ENCODE data around the gene TRMU. TPM values are rescaled to one million over a fixed set of nuclear protein-coding genes. Genes with fewer than 3 reads are reported as not detected.

The TRMU gene
- total and polyA plus RNA-seq, 2 donors (not counting 3 experiments of a cell fraction or from before 2014, with no cell fraction given), result 42.4 to 65.7 TPM

DNA sequence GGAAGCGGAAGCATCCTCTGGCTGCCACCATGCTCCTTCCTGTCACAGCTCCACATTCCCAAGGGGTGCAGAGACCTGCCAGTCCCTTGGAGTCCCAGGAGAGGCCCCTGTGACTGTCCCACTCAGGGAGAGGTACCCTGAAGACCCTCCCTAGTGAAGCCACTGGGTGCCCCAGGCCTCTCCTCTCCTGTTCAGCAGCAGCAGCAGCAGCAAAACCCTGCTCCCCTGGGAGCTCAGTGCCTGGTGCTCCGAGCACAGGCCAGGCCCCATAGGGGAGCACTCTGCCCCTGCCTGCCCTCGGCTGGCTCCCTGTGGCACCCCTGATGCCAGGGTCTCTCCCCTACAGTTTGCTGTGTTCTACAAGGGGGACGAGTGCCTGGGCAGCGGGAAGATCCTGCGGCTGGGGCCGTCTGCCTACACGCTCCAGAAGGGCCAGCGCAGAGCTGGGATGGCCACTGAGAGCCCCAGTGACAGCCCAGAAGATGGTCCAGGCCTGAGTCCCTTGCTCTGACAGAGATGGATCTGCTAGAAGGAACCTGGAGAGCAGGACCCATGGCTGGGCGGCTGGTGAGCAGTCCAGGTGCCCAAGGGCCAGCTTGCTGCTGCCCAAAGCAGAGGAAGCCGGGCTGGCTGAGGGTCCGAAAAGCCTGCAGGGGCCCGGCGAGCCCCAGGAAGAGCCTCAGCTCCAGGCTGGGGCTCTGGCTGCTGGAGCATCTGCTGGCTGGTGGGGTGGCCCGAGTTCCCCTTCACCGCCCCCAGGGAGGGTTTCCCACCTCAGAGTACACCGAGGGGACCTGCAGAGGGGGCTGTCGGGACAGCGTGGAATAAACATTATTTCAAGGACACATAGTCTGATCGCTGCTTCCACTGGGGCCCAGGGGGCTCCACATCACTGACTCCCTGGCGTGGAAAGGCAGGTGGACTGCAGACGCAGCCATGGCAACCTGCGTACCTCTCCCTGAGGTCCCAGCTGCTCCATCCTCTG is 21.3 kb downstream of the TRMU start:
- H3K4me1 ChIP-seq (ENCODE audit: control insufficient read depth, extremely low read depth, insufficient read depth, low read length), result no peaks in the 10 kb centered on the region
- H3K27ac ChIP-seq (ENCODE audit: insufficient read depth, low read depth, low read length), result no peak overlapping the region
- no peak overlapping the region for H3K9ac ChIP-seq (replicated peaks; ENCODE audit: extremely low read depth, insufficient read depth, low read length)
- DNase-seq (ENCODE audit: low read depth, low spot score) (no peak), FAIRE-seq (no peak)
- intact Hi-C loops (cut with micrococcal nuclease), result no loop called here
- ChIA-PET POLR2A (no interaction called here), CTCF (interaction anchor here (0.5 to 6.0 kb wide), 4 partner anchors 11 to 235 kb away, joined by 3 to 43 read pairs (median 6); no protein-coding TSS in a partner anchor)
- H2AFZ ChIP-seq (ENCODE audit: low read depth, low read length), result no peak overlapping the region
- H3K27me3 ChIP-seq (ENCODE audit: control insufficient read depth in 2 of 2, insufficient read depth in 2 of 2, low read length in 2 of 2), result no peaks in the 10 kb centered on the region
- no peak overlapping the region for H3K4me2 ChIP-seq (ENCODE audit: insufficient read depth, low read length)
- no peaks in the 10 kb centered on the region for H3K9me1 ChIP-seq (replicated peaks; ENCODE audit: control insufficient read depth, extremely low read depth, insufficient read depth, low read length)
- no peaks in the 10 kb centered on the region for H3K9me3 ChIP-seq (replicated peaks; ENCODE audit: control insufficient read depth, insufficient read depth, low read length)
- TF ChIP-seq JUN (IDR thresholded peaks at IDR 0.05; ENCODE audit: borderline replicate concordance, insufficient read depth, insufficient read length, low read depth), result no peak
- TF ChIP-seq MAX (IDR thresholded peaks at IDR 0.05; ENCODE audit: insufficient read depth, insufficient read length), result no peak
- TF ChIP-seq POLR2AphosphoS5 (IDR thresholded peaks at IDR 0.05; ENCODE audit: insufficient read depth, low read depth, low read length), result no peak
- no peak for TF ChIP-seq EZH2 (IDR thresholded peaks at IDR 0.05; ENCODE audit: borderline replicate concordance, low read depth, low read length, severe bottlenecking)
- no peak for TF ChIP-seq MYC (IDR thresholded peaks at IDR 0.05; ENCODE audit: low read depth, low read length)
- no peak for TF ChIP-seq FOS (IDR thresholded peaks at IDR 0.05; ENCODE audit: borderline replicate concordance, insufficient read depth, low read length)
- TF ChIP-seq, protein P1, sequence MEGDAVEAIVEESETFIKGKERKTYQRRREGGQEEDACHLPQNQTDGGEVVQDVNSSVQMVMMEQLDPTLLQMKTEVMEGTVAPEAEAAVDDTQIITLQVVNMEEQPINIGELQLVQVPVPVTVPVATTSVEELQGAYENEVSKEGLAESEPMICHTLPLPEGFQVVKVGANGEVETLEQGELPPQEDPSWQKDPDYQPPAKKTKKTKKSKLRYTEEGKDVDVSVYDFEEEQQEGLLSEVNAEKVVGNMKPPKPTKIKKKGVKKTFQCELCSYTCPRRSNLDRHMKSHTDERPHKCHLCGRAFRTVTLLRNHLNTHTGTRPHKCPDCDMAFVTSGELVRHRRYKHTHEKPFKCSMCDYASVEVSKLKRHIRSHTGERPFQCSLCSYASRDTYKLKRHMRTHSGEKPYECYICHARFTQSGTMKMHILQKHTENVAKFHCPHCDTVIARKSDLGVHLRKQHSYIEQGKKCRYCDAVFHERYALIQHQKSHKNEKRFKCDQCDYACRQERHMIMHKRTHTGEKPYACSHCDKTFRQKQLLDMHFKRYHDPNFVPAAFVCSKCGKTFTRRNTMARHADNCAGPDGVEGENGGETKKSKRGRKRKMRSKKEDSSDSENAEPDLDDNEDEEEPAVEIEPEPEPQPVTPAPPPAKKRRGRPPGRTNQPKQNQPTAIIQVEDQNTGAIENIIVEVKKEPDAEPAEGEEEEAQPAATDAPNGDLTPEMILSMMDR (IDR thresholded peaks at IDR 0.05; ENCODE audit: extremely low read depth in 1 of 2, insufficient read depth in 1 of 2, low read depth in 1 of 2, low read length in 2 of 2), result no peak
- no peak for TF ChIP-seq POLR2A (IDR thresholded peaks at IDR 0.05; ENCODE audit: low read depth, low read length)
- no peak for TF ChIP-seq GATA2 (IDR thresholded peaks at IDR 0.05; ENCODE audit: insufficient read depth, insufficient read length, low read depth, low read length)
- no peaks in the 10 kb centered on the region for H3K79me2 ChIP-seq (ENCODE audit: control insufficient read depth, insufficient read depth, low read length)
- no TSS peak for BruUV-seq (replicated peaks)
- peaks cover 7 to 26% of the 10 kb centered on the region in 2 experiments for H3K36me3 ChIP-seq (ENCODE audit: control insufficient read depth in 2 of 2, extremely low read depth in 1 of 2, insufficient read depth in 2 of 2, low read length in 2 of 2)
- dilution Hi-C loops (cut with MboI; ENCODE audit: extremely low pct_ligation_motif_present, low sequenced_read_pairs), result no loop called here
- no peak overlapping the region for H3K4me3 ChIP-seq (replicated peaks in 1 of 3; ENCODE audit: insufficient read depth in 1 of 3, low read depth in 1 of 3, low read length in 3 of 3)
- no peaks in the 10 kb centered on the region for H4K20me1 ChIP-seq (replicated peaks; ENCODE audit: control insufficient read depth, extremely low read depth, insufficient read depth, low read length)

Measured in endothelial cell of umbilical vein (primary cell).